ENCODE measurements around the gene JMY. TPM values are rescaled to one million over a fixed set of nuclear protein-coding genes. Genes with fewer than 3 reads are reported as not detected.

Gene JMY
- total RNA-seq, 1 donor from 2014 or later: 12.0 TPM

- intact Hi-C loops (cut with DNase I): no loop called here
- TF ChIP-seq POLR2AphosphoS5 (IDR thresholded peaks at IDR 0.05; ENCODE audit: insufficient read depth in 1 of 2, low read depth in 1 of 2) (no peak), CTCF (IDR thresholded peaks at IDR 0.05) (no peak), POLR2A (IDR thresholded peaks at IDR 0.05) (no peak)
Observed at GRCh38 chr5:79200573-79201183, 35.3 kb upstream of the JMY start.

GRCh38 chr5:79201206-79201605 lies 34.7 kb upstream of the JMY start:
- Histone ChIP-seq H3K4me3 (no peak overlapping the region), H3K9me3 (no peaks in the 10 kb centered on the region), H3K27me3 (no peaks in the 10 kb centered on the region), H3K36me3 (no peaks in the 10 kb centered on the region), H3K4me1 (no peaks in the 10 kb centered on the region), H3K27ac (no peak overlapping the region)
- no peak for DNase-seq (ENCODE audit: extremely low spot score in 2 of 2)
- intact Hi-C loops (cut with DNase I): no loop called here
- no peak for TF ChIP-seq POLR2AphosphoS5 (IDR thresholded peaks at IDR 0.05; ENCODE audit: insufficient read depth in 1 of 2, low read depth in 1 of 2)
- TF ChIP-seq POLR2A (IDR thresholded peaks at IDR 0.05): no peak

More at GRCh38 chr5:79200573-79201183, 35.3 kb upstream of the JMY start:
- no peaks in the 10 kb centered on the region for H3K36me3 ChIP-seq
- no peaks in the 10 kb centered on the region for H3K27me3 ChIP-seq
- H3K27ac ChIP-seq: no peak overlapping the region
- no peaks in the 10 kb centered on the region for H3K4me1 ChIP-seq
- DNase-seq (ENCODE audit: extremely low spot score in 2 of 2): no peak
- H3K9me3 ChIP-seq: no peaks in the 10 kb centered on the region
- H3K4me3 ChIP-seq: no peak overlapping the region

- Histone ChIP-seq H3K36me3 (no peaks in the 10 kb centered on the region), H3K4me3 (no peak overlapping the region), H3K9me3 (no peaks in the 10 kb centered on the region), H3K27me3 (no peaks in the 10 kb centered on the region), H3K4me1 (no peaks in the 10 kb centered on the region), H3K27ac (no peak overlapping the region)
- intact Hi-C loops (cut with DNase I): no loop called here
- no peak for DNase-seq (ENCODE audit: extremely low spot score in 2 of 2)
- TF ChIP-seq POLR2A (IDR thresholded peaks at IDR 0.05): no peak
- no peak for TF ChIP-seq CTCF (IDR thresholded peaks at IDR 0.05)
- no peak for TF ChIP-seq POLR2AphosphoS5 (IDR thresholded peaks at IDR 0.05; ENCODE audit: insufficient read depth in 1 of 2, low read depth in 1 of 2)
Observed at GRCh38 chr5:79202076-79202475, 33.9 kb upstream of the JMY start.

GRCh38 chr5:79205965-79206364 lies 30.0 kb upstream of the JMY start:
- no peaks in the 10 kb centered on the region for H3K36me3 ChIP-seq
- no peak for TF ChIP-seq POLR2AphosphoS5 (IDR thresholded peaks at IDR 0.05; ENCODE audit: insufficient read depth in 1 of 2, low read depth in 1 of 2)
- no peak for TF ChIP-seq POLR2A (IDR thresholded peaks at IDR 0.05)
- TF ChIP-seq CTCF (IDR thresholded peaks at IDR 0.05): no peak
- intact Hi-C loops (cut with DNase I): no loop called here

GRCh38 chr5:79206541-79206940 lies 29.4 kb upstream of the JMY start:
- no peak for DNase-seq (ENCODE audit: extremely low spot score in 2 of 2)
- Histone ChIP-seq H3K36me3 (no peaks in the 10 kb centered on the region), H3K27ac (no peak overlapping the region), H3K4me1 (no peaks in the 10 kb centered on the region), H3K27me3 (no peaks in the 10 kb centered on the region), H3K4me3 (no peak overlapping the region), H3K9me3 (no peaks in the 10 kb centered on the region)
- intact Hi-C loops (cut with DNase I): no loop called here
- TF ChIP-seq POLR2A (IDR thresholded peaks at IDR 0.05) (no peak), POLR2AphosphoS5 (IDR thresholded peaks at IDR 0.05; ENCODE audit: insufficient read depth in 1 of 2, low read depth in 1 of 2) (no peak), CTCF (IDR thresholded peaks at IDR 0.05) (no peak)

More at GRCh38 chr5:79205965-79206364, 30.0 kb upstream of the JMY start:
- H3K27me3 ChIP-seq: no peaks in the 10 kb centered on the region
- DNase-seq (ENCODE audit: extremely low spot score in 2 of 2): no peak
- H3K9me3 ChIP-seq: no peaks in the 10 kb centered on the region
- no peak overlapping the region for H3K27ac ChIP-seq
- H3K4me1 ChIP-seq: no peaks in the 10 kb centered on the region
- H3K4me3 ChIP-seq: no peak overlapping the region
